NOMO-1 (cell line): Measurements from ENCODE around the gene PERM1.
A peak's percentile ranks its signal among the peaks of the same experiment; 100 is the strongest.
"Not testable (repeated sequence)": the region's sequence is repeated elsewhere in the genome, so short reads cannot be mapped to it uniquely, and the experiment has no call there.

ENCODE experiments used
- DNase-seq, 2 experiments: peaks; one replicate each; lab custom pipeline; 2025; ENCODE audit not compliant: unreplicated experiment in 2 of 2; lab: John Stamatoyannopoulos, UW

PERM1 gene

DNA sequence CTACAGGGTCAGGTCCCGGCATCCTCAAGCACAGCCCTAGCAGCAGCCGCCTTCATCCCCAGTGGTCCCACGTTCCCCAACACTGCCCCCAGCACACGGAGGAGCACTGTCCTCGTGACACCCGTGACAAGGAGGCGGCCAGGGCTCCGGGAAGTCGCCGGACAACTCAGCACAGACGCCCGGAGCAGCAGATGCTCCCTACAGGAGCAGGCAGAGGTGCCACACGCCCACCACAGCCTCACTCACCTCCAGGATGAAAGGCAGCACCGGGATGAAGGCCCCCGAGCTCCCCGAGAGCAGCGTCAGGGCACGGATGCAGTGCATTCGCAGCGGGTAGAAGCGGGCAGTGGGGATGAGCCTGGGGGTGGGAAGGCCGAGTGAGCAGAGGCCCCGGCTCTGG is 31.0 kb downstream of the PERM1 start:
- DNase-seq: no peak

DNA sequence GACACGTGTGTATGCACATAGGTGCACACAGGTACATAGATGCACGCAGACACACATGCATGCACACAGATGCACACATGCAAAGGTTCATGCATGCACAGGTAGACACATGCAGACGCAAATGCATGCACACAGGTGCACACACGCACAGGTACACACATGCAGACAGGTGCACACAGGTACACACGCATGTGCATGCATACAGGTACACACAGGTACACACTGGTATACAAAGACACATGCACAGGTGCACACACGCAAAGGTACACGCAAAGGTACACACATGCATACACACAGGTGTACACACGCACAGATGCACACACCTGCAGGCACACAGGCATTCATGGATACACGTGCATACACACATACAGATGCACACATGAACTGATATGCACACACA is 31.6 kb downstream of the PERM1 start:
- DNase-seq: no peak

DNA sequence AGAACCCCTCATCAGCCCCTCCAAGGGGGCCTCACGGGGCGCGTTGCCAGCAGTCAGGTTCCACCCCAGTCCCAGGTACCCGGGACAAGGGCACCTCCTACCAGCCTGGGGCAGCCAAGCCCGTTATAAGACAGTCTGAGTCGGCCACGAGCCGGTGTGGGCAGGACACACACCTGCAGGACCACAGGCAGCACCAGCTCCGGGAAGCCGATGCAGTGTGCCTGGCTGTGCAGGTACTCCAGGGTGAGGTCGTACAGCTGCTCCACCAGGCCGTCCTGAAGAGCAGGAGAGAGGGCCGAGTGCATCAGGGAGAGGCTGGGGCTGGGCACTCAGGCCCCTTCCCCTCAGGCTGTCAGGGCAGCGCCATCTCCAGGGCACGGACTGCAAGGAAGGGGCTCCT is 33.9 kb downstream of the PERM1 start:
- no peak for DNase-seq

DNA sequence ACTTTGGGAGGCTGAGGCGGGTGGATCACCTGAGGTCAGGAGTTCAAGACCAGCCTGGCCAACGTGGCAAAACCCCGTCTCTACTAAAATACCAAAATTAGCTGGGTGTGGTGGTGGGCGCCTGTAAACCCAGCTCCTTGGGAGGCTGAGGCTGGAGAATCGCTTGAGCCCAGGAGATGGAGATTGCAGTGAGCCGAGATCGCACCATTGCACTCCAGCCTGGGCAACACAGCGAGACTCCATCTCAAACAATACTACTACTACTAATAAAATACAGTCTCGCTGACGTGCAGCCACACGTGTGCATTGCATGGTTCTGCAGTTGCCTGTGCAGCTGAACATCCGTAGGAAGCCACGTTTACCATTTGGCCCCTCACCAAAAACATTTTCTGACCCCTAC is 35.1 kb downstream of the PERM1 start:
- DNase-seq: not testable (repeated sequence)

DNA sequence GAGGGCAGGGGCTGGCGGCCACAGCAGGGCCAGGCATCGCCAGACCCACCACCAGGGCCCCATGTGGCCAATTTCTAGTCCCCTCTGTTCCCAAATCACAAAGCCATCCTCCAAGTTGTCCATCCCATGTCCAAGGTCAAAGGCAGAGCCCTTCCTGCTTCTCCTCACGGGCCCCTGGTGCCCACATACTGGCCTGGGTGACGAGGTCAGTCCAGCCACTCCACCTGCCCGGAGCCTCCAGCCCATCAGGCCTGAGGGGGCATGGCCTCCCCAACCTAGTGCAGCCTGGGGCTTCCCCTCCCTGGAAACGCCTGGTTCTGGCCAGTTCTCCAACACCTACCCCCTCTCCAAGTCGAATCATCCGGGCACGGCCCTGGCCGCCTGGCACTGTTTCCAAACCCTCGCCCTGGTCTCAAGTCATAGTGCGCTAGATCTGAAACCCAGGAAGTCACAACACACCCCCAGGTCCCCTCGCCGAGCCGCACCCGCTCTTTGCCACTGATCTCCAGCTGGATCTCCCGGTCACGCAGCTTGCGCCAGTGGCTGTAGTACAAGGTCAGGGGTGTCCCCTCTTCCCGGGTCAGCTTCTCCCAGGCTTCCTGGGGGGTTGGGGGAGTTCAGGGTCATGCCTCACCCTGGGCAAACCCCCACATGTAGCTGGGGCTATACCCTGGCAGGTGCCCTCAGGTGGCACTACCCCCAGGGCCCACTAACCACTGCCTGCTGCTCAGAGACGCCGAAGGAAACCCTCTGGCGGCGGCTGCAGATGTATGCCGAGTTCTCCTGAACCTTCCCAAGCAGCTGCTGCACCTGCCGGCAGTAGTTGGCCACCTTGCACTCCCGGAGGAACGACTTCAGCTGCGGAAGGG is 36.0 kb downstream of the PERM1 start:
- DNase-seq: no peak

DNA sequence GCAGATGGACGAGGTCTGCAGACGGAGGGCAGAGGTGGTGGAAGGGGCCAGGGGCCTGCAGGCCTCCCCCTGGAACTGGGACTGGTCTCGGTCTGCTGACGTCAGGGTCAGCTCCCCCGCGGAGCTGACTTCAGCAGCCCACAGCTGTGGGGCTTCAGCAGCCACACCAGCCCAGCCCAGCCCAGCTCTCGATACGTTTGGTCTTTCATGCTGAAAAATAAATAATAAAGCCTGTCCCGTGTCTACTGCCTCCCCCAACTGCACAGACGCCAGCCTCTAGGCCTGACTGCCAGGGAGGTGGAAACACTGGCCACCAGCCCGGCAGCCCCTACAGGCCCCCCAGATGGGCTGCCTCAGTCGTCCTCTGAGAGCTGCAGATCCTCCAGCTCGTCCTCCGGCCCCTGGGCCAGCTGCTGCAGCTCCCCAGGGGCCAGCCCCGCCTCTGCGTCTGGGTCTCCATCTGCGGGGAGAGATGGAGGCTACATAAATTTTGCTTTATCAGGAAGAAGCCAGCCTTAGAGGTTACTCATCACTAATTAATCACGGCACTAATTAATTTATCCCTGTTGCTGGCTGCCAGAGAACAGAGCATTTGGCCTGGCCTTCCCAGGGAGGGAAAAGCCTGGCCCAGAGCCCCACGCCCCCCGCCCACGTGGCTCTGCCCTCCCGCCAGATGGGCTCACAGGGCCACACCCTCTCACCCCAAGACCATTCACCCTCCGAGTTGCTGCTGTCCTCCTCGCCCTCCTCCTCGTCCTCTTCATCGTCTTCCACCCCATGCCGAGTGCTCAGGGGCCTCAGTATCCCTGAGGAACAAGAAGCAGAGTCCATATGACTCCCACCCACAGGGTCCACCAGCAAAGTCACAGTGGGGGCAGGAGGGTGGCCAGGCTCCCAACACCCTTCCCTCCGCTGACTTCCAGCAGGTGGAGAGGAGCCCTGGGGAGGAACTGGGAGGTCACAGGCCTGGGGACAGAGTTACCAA is 37.3 kb downstream of the PERM1 start:
- DNase-seq: no peak

DNA sequence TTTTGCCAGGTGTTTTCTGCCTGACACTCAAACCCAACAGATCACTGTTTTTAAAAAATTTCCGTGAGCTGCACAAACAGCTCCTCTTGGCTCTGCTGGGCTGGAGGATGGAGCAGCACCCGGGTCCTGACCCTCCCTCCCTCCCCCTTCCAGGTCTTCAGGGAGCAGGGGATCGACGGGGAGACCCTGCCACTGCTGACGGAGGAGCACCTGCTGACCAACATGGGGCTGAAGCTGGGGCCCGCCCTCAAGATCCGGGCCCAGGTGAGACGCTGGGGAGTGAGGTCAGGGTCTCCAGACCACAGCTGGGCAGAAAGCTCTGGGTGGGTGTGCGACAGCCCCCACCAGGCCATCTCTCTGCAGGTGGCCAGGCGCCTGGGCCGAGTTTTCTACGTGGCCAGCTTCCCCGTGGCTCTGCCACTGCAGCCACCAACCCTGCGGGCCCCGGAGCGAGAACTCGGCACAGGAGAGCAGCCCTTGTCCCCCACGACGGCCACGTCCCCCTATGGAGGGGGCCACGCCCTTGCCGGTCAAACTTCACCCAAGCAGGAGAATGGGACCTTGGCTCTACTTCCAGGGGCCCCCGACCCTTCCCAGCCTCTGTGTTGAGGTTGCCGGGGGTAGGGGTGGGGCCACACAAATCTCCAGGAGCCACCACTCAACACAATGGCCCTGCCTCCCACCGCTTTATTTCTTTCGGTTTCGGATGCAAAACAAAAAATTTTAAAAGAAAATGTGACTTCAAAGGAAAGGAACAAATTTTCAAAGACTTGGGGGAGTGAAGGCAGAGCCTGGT is 38.1 kb downstream of the PERM1 start:
- DNase-seq: no peak

DNA sequence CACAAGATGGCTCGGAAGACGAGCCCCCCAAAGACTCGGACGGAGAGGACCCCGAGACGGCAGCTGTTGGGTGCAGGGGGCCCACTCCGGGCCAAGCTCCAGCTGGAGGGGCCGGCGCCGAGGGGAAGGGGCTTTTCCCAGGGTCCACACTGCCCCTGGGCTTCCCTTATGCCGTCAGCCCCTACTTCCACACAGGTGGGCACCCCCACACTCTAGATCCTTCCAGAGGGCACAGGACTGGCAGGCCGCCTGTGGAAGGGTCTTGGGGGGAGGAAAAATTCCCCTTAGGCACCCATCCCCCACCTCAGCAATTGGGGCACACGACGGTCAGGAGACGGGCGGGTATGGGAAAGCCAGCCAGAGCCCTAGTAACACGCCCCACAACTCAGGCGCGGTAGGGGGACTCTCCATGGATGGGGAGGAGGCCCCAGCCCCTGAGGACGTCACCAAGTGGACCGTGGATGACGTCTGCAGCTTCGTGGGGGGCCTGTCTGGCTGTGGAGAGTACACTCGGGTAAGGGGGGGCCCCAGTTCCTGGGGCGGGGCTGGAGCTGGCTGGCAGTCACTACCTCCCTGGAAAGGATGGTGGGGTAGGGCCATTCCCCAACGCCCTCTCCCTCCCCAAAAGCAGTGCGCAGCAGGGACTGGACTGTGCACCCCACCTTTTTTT is 38.9 kb downstream of the PERM1 start:
- DNase-seq: no peak

DNA sequence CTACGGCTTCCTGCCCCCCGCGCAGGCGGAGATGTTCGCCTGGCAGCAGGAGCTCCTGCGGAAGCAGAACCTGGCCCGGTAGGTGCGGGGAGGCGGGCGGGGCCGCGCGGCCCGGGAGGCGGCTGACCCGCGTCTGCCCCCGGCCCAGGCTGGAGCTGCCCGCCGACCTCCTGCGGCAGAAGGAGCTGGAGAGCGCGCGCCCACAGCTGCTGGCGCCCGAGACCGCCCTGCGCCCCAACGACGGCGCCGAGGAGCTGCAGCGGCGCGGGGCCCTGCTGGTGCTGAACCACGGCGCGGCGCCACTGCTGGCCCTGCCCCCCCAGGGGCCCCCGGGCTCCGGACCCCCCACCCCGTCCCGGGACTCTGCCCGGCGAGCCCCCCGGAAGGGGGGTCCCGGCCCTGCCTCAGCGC is 39.5 kb downstream of the PERM1 start:
- DNase-seq: peak in 1 of 2 experiments; percentile 10

DNA sequence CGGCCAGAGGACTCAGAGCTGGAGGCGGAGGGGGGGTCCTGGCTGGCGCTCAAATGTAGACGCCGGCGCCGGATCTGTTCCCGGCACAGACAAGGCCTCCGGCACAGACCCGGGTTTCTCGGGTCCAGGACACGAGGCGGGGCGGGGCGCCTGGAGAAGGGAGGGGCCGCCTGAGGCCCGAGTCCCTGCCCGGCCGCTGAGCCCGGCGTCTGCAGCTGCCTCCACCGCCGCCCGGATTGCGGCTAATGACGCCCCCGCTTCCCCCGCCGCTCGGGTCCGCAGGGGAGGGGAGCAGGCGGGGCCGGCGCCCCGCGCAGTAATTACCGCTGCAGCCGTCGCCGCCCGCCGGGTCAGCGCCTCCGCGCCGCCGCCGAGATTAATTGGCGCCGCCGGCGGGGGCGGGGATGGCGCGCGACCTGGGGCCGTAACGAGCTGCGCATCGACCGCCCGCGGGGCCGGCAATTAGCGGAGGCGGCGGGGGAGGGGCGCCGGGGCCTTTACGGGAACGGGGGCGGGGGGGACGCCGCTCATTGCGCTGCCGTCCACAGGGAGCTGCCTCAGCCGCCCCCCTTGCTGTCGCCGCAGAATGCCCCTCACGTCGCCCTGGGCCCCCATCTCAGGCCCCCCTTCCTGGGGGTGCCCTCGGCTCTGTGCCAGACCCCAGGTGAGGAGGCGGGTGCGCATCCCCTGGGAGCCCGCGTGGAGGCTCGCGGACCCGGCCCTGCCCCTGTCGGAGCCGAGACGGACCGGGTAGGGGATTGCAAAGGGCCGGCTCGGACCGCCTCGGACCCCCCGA is 40.1 kb downstream of the PERM1 start:
- peak; percentile 25 to 33 for DNase-seq

DNA sequence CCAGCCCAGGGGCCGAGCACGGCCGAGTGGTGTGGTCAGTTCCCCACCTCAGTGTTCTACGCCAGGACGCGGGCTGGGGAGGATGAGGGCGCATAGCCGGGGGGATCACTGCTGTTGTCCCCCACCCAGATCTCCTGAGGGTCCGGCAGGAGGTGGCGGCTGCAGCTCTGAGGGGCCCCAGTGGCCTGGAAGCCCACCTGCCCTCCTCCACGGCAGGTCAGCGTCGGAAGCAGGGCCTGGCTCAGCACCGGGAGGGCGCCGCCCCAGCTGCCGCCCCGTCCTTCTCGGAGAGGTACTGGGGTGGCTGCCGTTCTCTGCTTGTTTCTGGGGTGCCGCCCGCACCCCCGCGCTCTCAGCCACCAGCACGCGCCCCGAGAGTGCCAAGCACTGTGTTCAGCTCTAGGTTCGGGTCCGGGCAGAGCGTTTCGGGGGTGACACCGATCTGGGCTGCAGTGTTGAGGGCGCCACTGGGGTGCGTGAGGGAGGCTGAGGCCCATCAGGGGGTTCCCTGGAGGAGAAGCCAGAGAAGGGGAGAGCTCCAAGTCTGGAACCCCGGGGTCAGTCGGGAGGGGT is 40.8 kb downstream of the PERM1 start:
- no peak for DNase-seq

DNA sequence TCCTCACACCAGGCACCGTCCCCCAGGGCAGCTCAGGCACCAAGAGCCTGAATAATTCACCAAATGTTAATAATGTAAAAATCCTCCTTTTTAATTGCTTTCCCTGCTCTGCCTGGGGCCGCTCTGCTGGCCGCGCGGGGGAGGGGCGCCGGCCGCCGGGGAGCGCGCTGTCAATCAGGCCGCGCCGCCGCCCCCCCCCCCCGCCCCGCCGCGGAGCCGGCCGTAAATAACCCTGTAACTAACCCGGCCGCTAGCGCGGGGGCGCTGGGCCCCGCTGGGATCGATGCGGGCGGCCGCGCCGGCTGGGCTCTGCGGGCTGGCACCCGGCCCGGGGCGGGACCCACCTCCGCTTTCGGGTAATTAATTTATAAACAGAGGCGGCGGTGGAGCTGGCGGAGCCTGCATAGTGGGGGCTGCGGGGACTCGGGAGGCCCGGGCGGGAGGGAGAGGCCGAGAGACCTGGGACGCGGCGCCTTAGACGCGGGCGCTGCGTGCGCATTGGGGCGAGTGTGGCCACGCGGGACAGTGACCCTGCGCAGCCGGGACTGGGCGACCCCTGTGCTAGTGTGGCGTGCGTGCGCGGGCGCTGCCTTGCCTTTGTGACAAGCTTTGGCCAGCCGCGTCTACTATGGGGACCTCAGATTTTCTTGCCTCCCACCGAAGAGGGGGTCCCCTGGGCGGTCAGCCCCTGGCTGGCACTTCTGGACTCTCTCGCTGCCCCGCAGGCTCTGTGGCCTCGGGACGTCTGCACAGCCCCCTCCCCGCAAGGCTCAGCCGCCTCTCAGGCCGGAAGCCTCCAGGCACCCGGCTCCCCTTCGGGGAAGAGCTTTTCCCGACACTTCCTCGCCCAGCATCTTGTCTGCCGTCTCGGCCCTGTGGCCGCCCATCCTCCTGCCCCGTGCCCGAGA is 41.5 kb downstream of the PERM1 start:
- DNase-seq: peak; percentile 24 to 57

DNA sequence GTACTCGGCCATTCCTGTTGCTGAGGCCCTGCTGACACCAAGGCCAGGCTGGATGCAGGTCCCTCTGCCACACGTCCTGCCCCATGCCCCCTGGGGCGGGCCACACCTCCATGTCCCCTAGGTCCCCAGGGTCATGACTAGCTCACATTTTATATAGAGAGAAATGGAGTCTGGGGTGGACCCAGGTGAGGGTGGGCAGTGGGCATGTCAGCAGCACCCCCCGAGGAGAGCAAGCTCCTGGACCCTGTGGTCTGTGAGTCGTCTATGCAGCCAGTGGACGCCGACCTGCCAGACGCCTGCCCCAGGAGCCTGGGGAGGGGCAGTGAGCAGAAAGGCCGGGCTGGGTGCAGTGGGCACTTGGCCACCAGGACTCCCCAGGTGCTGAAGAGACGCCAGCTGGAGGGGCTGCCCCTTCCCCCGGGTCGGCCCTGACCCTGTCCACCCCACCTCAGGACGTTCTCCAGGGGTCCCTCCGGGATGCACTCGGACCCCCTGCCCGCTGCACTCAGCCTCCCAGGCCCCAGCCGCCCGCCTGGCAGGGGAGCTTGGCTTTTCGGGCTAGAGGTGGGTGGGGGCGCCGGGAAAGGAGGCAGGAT is 42.3 kb downstream of the PERM1 start:
- no peak for DNase-seq

DNA sequence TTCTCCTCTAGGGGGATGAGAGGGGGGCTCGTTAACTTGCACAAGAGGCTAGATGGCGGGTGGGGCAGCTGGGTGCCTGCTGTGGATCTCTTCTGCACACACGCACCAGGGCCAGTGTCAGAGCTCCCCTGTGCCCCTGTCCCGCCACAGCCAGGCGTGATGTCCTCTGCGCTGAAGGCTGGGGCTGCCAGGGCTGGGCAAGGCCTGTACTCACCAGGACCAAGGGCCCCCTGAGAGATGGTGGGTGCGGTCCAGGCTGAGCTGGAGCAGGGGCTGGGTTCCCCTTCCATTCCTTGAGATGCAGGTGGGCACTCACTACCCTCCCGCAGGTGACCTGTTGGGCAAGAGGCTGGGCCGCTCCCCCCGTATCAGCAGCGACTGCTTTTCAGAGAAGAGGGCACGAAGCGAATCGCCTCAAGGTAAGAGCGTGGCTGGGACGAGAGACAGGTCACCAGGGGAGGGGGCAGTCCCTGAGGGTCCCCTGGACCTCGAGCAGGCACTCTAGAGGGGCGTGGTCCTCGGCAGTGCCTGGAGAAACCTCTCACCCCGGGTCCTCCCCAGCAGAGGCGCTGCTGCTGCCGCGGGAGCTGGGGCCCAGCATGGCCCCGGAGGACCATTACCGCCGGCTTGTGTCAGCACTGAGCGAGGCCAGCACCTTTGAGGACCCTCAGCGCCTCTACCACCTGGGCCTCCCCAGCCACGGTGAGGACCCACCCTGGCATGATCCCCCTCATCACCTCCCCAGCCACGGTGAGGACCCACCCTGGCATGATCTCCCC is 43.0 kb downstream of the PERM1 start:
- no peak for DNase-seq

DNA sequence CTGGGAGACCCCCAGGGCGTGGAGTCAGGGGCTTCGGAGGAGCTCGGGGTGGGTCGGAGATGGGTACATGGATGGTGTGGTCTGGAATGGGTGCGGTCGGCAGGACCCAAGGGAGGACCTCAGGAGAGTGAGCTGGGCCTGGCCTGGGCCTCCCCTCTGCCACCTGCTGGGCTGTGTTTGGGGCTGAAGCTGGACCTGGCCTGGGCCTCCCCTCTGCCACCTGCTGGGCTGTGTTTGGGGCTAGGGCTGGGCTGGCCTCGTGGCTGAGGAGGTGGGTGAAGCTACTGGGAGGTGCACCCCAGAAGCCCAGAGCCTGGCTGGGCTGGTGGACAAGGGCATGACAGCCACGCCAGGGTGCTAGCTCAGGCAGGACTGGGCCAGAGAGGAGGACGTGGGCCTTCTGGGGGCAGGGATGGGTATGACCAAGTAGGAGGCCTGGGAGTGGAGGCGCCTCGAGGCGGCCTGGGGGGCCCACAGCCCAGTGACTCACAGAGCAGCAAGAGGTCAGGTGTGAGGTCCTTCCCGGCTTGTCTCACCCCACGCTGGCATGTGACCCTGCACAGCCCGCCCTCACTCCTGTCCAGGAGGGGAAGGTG is 43.7 kb downstream of the PERM1 start:
- peak in 1 of 2 experiments; percentile 35 for DNase-seq

DNA sequence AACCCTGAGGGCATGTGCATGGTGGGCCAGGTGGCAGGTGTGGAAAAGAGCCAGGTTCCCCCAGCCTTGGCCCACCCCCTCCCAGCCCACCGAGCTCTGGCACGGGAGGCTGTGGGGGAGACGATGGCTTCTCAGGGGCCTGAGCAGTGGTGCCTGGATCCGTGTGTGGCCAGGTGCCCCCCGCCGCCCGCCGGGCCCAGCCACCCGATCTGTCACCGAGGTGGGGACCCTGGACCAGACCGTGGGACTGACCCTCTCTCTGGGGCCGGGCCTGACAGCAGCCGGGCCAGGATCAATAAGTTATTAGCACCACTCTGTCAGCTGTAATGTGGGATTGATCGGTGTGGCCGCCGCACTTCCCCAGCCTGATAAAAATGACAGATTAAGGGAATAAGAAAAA is 44.4 kb downstream of the PERM1 start:
- no peak for DNase-seq
